GM19023 (cell line): Measurements from ENCODE around the gene DNAAF9.

Source experiments
- ATAC-seq: cut with Tn5 transposase; IDR thresholded peaks from one replicate; pipeline ENCODE4 v1.9.1; 2021; ENCODE audit warnings: mild to moderate bottlenecking, moderate library complexity; ENCODE audit not compliant: unreplicated experiment

The DNAAF9 gene

GRCh38 chr20:3378138-3378537, 29.3 kb downstream of the DNAAF9 start:
- ATAC-seq, result no peak

- ATAC-seq, result no peak
Measured at GRCh38 chr20:3377644-3378043, 29.8 kb downstream of the DNAAF9 start.

GRCh38 chr20:3374296-3374695, 33.2 kb downstream of the DNAAF9 start:
- no peak for ATAC-seq

- ATAC-seq, result no peak
Measured at GRCh38 chr20:3371754-3372153, 35.7 kb downstream of the DNAAF9 start.

GRCh38 chr20:3367089-3367488, 40.4 kb downstream of the DNAAF9 start:
- no peak for ATAC-seq

GRCh38 chr20:3364323-3365013, 43.0 kb downstream of the DNAAF9 start:
- ATAC-seq, result no peak

GRCh38 chr20:3360752-3361151, 46.7 kb downstream of the DNAAF9 start:
- ATAC-seq, result no peak

GRCh38 chr20:3358676-3359340, 48.7 kb downstream of the DNAAF9 start:
- no peak for ATAC-seq
